Raji (cell line): ENCODE measurements around the gene PRM3.

Source experiments
- POLR2A ChIP-seq: IDR thresholded peaks from 2 replicates; pipeline ENCODE4 v1.6.1; 2011; ENCODE audit warnings: low read depth, low read length, control low read depth; ENCODE audit not compliant: insufficient read depth

Gene PRM3

DNA sequence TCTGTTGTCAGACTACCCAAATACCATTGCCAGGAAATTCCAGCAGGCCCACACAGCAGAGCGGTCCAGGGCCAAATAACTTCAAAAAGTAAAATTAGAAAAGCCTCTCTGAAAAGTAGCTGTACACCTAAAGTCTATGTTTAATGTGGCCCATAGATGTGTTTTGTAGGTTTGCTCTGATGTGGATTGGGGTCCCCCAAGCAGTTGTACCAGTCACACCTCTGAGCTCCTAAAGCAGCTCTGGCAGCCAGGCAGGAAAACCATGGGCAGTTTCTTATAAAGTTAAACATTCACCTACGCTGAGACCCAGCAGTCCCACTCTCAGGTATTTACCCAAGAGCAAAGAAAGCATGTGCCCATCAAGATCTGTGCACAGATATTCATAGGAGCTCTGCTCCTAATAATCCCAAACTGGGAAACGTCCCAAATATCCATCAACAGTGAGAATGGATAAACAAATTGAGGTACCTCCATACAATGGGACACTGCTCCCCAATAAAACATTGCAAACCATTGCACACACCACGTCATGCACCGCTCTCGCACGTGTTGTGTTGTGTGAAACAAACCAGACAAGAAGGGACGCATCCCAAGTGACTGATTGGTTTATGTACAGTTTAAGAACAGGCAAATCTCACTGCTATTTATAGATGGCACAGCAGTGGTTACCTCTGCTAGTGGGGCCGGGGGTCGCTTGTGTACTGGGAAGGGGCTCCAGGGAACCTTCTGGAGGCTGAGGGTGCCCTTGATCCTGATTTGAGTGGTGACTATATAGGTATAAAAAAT, 23.5 kb upstream of the PRM3 start:
- no peak for TF ChIP-seq POLR2A

DNA sequence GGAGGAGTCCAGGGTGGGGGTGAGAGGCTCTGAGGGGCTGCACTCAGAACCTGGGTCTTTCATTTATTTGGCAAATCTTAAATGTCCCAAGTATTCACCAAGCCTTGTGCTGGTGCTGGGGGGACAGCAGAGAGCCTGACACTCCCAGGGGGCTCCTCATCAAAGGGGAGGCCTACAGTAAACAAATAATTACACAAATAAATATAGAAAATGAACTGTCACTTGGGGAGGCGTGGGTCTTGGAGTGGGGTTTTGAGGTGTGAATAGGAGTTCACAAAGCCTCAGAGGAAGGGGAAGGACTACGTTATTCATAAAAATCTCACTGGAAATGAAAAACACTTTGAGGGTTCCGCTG, 22.9 kb upstream of the PRM3 start:
- TF ChIP-seq POLR2A: no peak

DNA sequence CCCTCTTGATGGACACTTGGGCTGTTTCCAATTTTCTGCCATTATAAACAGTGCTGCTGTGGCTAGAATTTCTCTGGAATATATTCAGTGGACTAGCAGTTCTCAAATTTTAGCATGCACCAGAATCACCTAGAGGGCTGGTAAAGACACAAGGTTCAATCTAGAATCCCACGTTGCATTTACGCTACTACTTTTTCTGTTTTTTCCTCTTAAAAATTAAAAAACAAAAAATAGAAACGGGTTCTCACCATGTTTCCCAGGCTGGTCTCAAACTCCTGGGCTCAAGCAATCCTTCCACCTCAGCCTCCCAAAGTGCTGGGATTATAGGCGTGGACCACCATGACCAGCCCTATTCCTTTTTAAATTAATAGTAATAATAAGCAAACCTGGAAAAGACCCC, 22.2 kb upstream of the PRM3 start:
- no peak for TF ChIP-seq POLR2A

DNA sequence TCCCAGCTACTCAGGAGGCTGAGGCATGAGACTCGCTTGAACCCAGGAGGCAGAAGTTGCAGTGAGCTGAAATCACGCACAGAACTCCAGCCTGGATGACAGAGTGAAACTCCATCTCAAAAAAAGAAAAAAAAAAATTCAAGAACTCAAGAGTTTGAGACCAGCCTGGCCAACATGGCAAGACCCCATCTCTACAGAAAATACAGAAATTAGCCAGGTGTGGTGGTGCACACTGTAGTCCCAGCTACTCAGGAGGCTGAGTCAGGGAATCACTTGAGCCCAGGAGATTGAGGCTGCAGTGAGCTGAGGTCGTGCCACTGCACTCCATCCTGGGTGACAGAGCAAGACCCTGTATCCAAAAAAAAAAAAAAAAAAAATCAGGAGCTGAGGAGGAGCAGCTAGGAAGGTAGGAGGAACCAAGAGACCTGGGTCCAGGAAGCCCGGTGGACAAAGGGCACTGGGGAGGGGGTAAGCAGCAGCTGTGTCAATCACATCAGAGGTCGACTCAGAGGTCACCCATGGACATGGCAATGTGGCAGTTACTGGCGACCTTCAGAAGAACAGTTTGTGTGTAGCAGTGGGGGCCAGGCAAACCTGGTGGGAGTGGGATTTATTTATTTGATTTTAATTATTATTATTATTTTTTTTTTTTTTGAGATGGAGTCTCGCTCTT, 18.8 kb upstream of the PRM3 start:
- no peak for TF ChIP-seq POLR2A

DNA sequence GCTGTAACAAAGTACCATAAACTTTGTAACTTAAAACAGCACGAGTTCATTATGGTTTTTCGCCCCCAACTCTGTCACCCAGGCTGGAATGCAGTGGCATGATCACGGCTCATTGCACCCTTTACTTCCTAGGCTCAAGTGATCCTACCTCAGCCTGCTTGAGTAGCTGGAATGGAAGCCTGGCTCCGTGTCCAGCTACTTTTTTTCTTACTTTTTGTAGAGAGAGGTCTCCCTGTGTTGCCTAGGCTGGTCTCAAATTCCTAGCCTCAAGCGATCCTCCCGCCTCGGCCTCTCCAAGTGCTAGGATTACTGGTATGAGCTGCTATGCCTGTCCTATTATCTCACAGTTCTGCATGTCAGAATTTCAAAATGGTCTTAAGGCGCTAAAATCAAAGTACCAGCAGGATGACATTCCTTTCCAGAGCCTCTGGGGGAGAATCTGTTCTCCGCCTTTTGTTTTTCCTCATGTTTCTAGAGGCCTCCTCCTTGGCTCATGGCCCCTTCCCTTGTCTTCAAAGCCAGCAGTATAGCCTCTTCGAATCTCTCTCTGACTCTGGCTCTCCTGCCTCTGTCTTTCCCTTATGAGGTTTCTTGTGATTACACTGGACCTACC, 17.8 kb upstream of the PRM3 start:
- no peak for TF ChIP-seq POLR2A

DNA sequence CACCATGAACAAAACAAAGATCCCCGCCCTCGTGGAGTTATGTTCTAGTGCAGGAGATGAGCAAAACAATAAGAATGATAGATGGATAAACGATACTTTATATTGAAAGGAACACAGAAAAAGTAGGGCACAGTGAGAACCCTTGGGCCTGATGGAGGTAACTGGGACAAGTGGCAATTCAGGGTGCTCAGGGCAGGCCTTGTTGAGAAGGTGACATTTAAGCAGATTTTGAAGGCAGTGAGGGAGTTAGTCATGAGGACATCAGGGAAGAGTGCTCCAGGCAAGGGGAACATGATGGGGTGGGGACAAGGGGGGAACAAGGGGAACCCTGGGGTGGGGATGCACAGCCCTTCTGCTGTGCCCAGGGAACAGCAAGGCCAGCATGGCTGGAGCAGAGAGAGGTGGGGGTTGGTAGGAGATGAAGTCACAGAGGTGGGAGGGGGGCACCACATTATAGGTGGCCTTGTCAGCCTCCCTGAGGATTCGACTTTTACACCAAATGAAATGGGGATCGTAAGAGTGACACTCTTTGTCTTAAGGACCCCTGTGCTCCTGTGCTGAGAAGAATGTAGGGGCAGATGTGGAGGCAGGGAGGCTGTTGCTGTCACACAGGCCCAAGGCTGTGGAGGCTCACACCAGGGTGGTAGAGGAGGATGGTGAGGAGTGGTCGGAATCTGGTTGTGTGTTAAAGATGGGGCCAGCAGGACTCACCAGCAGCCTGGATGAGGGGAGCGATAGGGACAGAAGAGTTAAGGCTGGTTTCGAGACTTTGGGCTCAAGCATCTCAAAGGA, 16.9 kb upstream of the PRM3 start:
- TF ChIP-seq POLR2A: no peak

DNA sequence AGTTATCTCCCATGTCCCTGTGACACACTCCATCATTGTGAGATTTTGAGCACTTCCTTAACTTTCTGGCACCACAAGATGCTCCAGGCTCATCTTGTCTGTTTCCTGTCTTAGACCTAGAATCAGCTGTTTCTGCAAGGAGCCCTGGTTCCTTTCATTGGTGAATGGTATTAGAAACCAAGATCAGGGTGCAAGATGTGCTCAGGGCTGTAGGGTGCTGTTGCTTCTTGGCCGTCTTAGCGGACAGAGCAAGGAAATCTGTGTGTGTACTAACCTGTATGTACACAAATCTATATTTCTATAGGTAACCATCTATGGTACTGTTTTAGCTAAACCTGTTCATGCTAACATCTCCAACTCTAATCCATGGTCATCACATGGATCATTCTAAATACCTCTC, 15.8 kb upstream of the PRM3 start:
- no peak for TF ChIP-seq POLR2A

DNA sequence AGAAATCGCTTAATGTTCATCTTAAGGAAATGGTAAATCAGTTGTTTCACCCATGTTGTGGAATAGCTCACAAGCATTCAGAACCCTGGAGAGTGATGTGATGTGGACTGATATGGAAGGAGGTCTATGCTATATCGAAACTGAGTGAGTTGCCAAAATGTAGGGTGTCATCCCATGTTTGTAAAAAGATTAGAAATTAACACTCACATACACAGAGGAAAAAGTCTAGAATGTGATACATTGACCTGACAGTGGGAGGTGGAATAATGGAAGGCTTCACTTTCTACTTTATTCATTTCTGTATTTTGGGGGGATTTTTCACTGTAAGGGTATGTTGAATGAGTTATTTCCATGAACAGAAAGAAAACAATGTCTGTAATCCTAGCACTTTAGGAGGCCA, 12.4 kb upstream of the PRM3 start:
- TF ChIP-seq POLR2A: no peak

DNA sequence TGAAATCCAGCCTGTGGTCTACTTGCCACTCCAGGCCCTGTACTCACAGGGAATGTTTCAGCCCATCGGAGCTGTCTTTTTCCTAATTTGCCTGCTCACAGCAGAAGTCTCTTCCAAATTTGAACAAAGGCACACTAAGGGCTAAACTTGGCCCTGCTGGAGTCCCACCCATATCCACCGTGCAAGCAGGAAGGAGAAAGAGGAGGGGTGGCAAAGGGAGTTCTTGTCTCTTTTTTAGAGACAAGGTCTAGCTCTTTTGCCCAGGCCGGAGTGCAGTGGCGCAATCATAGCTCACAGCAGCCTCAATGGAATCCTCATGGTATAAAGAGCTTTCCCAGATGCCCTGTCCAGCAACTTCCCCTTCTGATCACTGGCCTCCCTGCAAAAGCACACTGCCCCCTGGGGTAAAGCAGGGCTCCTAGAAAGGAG, 10.4 kb upstream of the PRM3 start:
- TF ChIP-seq POLR2A: no peak

DNA sequence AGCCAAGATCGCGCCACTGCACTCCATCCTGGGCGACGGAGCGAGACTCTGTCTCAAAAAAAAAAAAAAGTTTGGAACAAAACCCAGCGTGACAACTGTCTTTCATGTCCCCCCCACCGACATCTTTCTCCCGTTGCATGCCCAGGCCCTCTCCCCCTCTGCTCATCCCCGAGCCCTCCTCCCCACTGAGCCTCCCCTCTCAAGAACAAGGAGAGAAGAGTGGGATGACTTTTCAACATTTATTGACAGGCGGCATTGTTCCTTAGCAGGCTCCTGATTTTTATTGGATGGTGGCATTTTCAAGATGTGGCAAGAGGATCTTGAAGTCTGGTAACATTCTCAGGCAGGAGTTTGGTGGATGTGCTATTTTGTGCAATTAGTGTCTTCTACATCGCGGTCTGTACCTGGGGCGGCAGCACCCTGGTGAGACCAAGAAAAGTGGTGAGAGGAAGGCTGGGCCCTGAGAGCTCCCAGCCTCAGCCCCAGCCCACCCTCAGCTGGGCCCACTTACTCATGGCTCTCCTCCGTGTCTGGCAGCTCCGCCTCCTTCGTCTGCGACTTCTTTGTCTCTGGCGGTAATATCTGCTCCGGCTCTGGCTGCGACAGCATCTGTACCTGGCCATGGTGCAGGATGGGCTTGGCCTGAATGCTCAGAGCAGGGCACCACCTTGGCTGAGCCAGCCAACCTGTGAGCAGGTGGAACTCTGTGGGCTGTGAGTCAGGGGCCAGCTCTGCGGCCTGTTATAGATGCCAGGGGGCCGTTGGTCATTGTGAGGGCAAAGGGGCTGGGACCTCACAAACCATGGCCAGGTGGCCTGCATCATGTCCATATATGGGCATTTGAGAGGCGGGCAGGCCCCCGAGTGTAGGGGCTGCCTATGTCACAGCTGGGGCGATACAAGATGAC, 7.4 kb upstream of the PRM3 start, which contains the start of gene PRM1:
Gene PRM1, minus strand, starts transcription at position 715 of the 907 bp plus-strand sequence. Its CDS starts 92 bp downstream, at position 623.
- no peak for TF ChIP-seq POLR2A

DNA sequence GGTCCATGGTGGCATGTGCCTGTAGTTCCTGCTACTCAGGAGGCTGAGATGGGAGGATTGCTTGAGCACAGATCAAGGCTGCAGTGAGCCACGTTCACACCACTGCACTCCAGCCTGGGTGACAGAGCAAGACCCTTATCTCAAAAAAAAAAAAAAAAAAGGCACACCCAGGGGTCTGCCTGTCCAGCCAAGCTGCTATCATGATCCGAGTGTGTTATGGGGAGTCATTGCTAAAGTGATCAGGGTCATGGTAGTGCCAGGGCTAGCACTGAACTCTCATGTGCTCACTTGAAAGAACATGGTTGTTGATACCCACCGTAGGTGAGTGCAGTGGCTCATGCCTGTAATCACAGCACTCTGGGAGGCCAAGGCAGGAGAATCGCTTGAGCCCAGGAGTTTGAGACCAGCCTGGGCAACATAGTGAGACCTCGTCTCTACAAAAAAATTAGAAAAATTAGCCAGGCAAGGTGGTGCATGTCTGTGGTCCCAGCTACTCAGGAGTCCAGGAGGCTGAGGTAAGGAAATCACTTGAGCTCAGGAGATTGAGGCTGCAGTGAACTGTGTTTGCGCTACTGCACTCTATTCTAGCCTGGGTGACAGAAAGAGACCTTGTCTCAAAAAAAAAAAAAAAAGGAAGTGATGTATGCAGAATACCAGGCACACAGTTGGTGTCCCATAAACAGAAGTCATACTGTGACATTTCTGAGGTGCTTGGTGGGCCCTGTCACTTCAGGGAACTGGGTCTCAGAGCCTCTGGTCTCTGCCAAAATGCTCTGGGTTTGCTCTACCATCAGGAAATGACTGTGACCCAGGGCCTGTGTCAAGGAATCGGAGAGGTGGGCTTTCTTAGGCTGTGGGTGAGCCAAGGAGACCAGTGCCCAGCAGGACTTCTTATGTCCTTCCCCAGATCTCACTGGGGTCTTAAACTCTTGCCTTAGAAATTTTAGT, 5.5 kb upstream of the PRM3 start:
- TF ChIP-seq POLR2A: no peak

DNA sequence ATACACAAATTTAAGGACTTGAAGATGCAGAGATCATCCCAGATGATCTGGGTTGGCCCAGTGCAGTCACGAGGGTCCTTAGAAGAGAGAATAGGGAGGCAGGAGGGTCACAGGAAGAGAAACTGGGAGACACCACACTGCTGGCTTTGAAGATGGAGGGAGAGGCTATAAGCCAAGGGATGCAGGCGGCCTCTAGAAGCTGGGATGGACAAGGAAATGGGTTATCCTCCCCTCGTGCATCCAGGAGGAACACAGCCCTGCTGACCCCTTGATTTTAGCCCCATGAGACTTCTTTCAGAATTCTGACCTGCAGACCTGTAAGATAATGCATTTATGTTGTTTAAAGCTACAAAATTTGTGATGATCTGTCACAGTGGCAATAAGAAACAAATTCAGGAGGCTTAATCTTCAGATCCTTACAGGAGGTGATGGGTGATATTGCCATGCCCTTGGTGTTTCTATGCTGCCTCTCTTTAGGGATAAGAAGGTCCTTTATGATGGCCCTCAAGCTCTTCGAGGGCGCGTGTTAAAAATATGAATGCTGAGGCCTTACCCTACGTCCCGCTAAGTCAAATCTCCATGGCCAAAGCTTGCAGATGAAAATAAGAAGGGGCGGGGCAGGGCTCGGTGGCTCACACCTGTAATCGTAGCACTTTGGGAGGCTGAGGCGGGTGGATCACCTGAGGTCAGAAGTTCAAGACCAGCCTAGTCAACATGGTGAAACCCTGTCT, 4.3 kb upstream of the PRM3 start:
- no peak for TF ChIP-seq POLR2A

DNA sequence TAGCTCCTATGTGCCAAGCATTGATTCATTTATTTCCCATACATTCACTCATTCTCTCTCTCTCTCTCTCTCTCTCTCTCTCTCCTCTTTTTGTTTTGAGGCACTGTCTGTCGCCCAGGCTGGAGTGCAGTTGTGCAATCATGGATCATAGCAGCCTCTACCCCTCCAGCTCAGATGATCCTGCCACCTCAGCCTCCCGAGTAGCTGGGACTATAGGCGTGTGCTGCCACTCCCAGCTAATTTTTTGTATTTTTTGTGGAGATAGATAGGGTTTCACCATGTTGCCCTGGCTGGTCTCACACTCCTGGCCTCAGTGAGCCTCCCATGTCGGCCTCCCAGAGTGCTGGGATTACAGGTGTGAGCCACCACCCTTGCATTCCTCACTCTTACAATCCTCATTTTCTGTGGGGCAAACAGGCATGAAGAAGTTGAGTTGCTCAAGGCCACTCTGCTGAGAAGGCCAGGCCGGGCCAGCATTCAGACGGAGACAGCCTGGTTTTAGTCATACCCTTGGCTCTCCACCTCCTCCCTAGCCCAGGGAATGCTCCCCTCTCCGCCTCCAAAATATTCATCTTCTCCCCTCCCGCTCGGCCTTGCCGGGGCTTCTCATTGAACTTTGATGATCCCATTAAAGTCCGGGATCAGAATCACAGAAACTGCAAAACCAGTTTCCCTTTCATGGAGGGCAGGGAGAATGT, 3.6 kb upstream of the PRM3 start:
- no peak for TF ChIP-seq POLR2A
